GM12875 (cell line): ENCODE data around the gene TPD52L2.
"Not testable (repeated sequence)": the region's sequence is repeated elsewhere in the genome, so short reads cannot be mapped to it uniquely, and the experiment has no call there.

Experiments used
- H3K4me3 ChIP-seq: one replicate; pipeline ENCODE4 v1.5.1; 2011; ENCODE audit warnings: low read depth, low read length, control low read depth
- CTCF ChIP-seq: IDR thresholded peaks from 2 replicates; pipeline ENCODE4 v1.5.1; 2011; ENCODE audit warnings: low read depth, mild to moderate bottlenecking, control low read depth, inconsistent platforms, low read length, moderate library complexity, borderline replicate concordance; ENCODE audit not compliant: insufficient read depth

The TPD52L2 gene

GRCh38 chr20:63861981-63862901, 2.8 kb upstream of the TPD52L2 start:
- no peak overlapping the region for H3K4me3 ChIP-seq
- TF ChIP-seq CTCF, result no peak

GRCh38 chr20:63863021-63863797, 1.9 kb upstream of the TPD52L2 start:
- H3K4me3 ChIP-seq, result peak overlapping the region; percentile 86
- no peak for TF ChIP-seq CTCF

- H3K4me3 ChIP-seq, result peak overlapping the region; percentile 86
- peak; percentile 81 for TF ChIP-seq CTCF
These were observed 1.1 kb upstream of the TPD52L2 start for GRCh38 chr20:63863798-63864544.

- peak overlapping the region; percentile 86 for H3K4me3 ChIP-seq
- no peak for TF ChIP-seq CTCF
These were observed 509 bp upstream of the TPD52L2 start for GRCh38 chr20:63864545-63864977.

GRCh38 chr20:63867042-63867441, 2.0 kb downstream of the TPD52L2 start:
- H3K4me3 ChIP-seq, result not testable (repeated sequence)

- H3K4me3 ChIP-seq, result no peak overlapping the region
- TF ChIP-seq CTCF, result no peak
These were observed 3.2 kb downstream of the TPD52L2 start for GRCh38 chr20:63868264-63868663.

- H3K4me3 ChIP-seq, result no peak overlapping the region
- TF ChIP-seq CTCF, result no peak
These were observed 8.5 kb downstream of the TPD52L2 start for GRCh38 chr20:63873477-63873971.

- not testable (repeated sequence) for H3K4me3 ChIP-seq
These were observed 9.2 kb downstream of the TPD52L2 start for GRCh38 chr20:63874241-63874640.
